Adrenal gland (tissue), 12 donors: ENCODE results near the gene FCHSD2. TPM values are rescaled to one million over a fixed set of nuclear protein-coding genes. Genes with fewer than 3 reads are reported as not detected.
"Not testable (repeated sequence)": the region's sequence is repeated elsewhere in the genome, so short reads cannot be mapped to it uniquely, and the experiment has no call there.

Source experiments
- DNase-seq, 7 donors: peaks; one replicate each; pipeline ENCODE4 v3.0.0-alpha.2; 2019 to 2020
- H3K27ac ChIP-seq, 5 donors: fragments of 200-600 bp; sonication (generic) in 4 of 5; 1 replicate in 3 of 5; 2 replicates in 2 of 5; pipeline versions ENCODE4 v1.5.1 to v1.8.0; 2016 to 2020; ENCODE audit warnings: mild to moderate bottlenecking in 1 of 5
- H3K27me3 ChIP-seq: fragments of 200-600 bp; 2 replicates; pipeline ENCODE4 v1.8.0; 2021
- H3K36me3 ChIP-seq, 2 donors: fragments of 200-600 bp; replicated peaks in 1 of 2; 1 replicate in 1 of 2; 2 replicates in 1 of 2; pipeline versions ENCODE4 v1.5.1 to v1.8.0; 2018 to 2022
- H3K4me1 ChIP-seq, 2 donors: fragments of 200-600 bp; replicated peaks in 1 of 2; 1 replicate in 1 of 2; 2 replicates in 1 of 2; pipeline versions ENCODE4 v1.5.1 to v1.8.0; 2018 to 2021
- H3K4me3 ChIP-seq, 4 donors: fragments of 200-600 bp; sonication (generic) in 3 of 4; one replicate each; pipeline ENCODE4 v1.5.1; 2016 to 2018
- H3K9me3 ChIP-seq, 3 donors: fragments of 200-600 bp; sonication (generic) in 1 of 3; replicated peaks in 1 of 3; 1 replicate in 2 of 3; 2 replicates in 1 of 3; pipeline versions ENCODE4 v1.5.1 to v1.8.0; 2016 to 2021
- CTCF ChIP-seq, 6 experiments: fragments of 450-650 bp in 4 of 6; fragments of 200-600 bp in 2 of 6; sonication (generic) in 1 of 6; IDR thresholded peaks; 1 replicate in 5 of 6; 2 replicates in 1 of 6; pipeline versions ENCODE4 v1.5.1 to v1.8.0; 2016 to 2021; ENCODE audit warnings: antibody characterized with exemption in 6 of 6, mild to moderate bottlenecking in 2 of 6, moderate library complexity in 1 of 6
- POLR2A ChIP-seq, 2 donors: fragments of 450-650 bp; IDR thresholded peaks; one replicate each; pipeline ENCODE4 v1.6.1; 2017; ENCODE audit warnings: antibody characterized with exemption in 2 of 2, mild to moderate bottlenecking in 2 of 2, moderate library complexity in 1 of 2
- WGBS, 4 donors: extraction: QIAGEN DNeasy Blood & Tissue Kit in 2 of 4; methylation state at CpG; one replicate each; pipeline versions ENCODE4 v1.1.5 to v1.1.7; 2013 to 2017; 5-methylcytosine and 5-hydroxymethylcytosine counted together
- intact Hi-C, 2 donors: fragments of 100-400 bp; cut with DNase I; formaldehyde crosslinking; loops; one replicate each; pipeline versions ENCODE4 v1.14.1 to v1.15.0; 2022 to 2023
- polyA plus RNA-seq, 3 donors: library from polyadenylated mRNA; stranded (reverse); fragments of 200-250 nt in 2 of 3; fragments of 350-450 nt in 1 of 3; fragmentation: Illumina TruSeq in 1 of 3; extraction: RNeasy Lipid Tissue Mini Kit (QIAGEN cat#74804) in 1 of 3; gene quantifications; one replicate each; pipeline ENCODE4 v1.2.3, GENCODE V29; 2013 to 2014
- total RNA-seq, 9 donors: library from RNA; depleted of rRNA in 4 of 9; stranded (reverse); fragments of >200 nt in 4 of 9; fragments of 120-200 nt in 1 of 9; fragmentation: NEBNext Ultra II Directional in 1 of 9; extraction: Animal tissue kit (Norgen Biotek cat#: 25700) in 1 of 9; gene quantifications; one replicate each; pipeline versions ENCODE4 v1.1.0 to v1.2.4, GENCODE V29; 2013 to 2023
- donor health status: healthy with polysubstance abuse.
- donor health status: Bipolar disorder and iron deficiency.
- donor health status: DM: yes; HTN: yes; CAD: no.
- donor health status: DM: no; HTN: no; CAD: no.
- donor health status: DM: no; HTN: no; CAD: no.
- donor health status: DM: yes; HTN: yes; CAD: no.

FCHSD2 gene
- total and polyA plus RNA-seq, 12 donors = 14.6 to 67.2 (median 32.7) TPM

- no peaks in the 10 kb centered on the region for H3K36me3 ChIP-seq
- no peak for TF ChIP-seq CTCF (IDR thresholded peaks at IDR 0.05)
- no peak for DNase-seq
- WGBS, 4 donors = 80 to 100% (median 95%) methylated on average over 1 to 3 of the region's 3 CpGs
- intact Hi-C loops = no loop called here
- H3K27ac ChIP-seq = peak overlapping the region in 3 of 5 donors; percentile 81 to 91 (median 85)
- H3K4me1 ChIP-seq = peaks cover 13 to 16% of the 10 kb centered on the region in 2 donors
- no peak overlapping the region for H3K4me3 ChIP-seq
- H3K27me3 ChIP-seq = no peaks in the 10 kb centered on the region
- no peaks in the 10 kb centered on the region for H3K9me3 ChIP-seq
These were observed 349.6 kb downstream of the FCHSD2 start for GRCh38 chr11:72792437-72793021.

- 79 to 90% (median 80%) methylated on average over 3 to 7 of the region's 7 CpGs for WGBS, 4 donors
- H3K27me3 ChIP-seq, H3K4me3 ChIP-seq, DNase-seq, H3K9me3 ChIP-seq, intact Hi-C loops, H3K27ac ChIP-seq, H3K36me3 ChIP-seq: not testable (repeated sequence)
- peaks cover 13 to 19% of the 10 kb centered on the region in 2 donors for H3K4me1 ChIP-seq
These were observed 350.9 kb downstream of the FCHSD2 start for GRCh38 chr11:72791228-72791627.

GRCh38 chr11:72789493-72790131 lies 352.5 kb downstream of the FCHSD2 start:
- no peak overlapping the region for H3K27ac ChIP-seq
- intact Hi-C loops = loop anchor here in 1 of 2 donors (5.0 kb wide), 1 partner anchor 62 kb away; no protein-coding TSS in a partner anchor

GRCh38 chr11:72788241-72788640 lies 353.9 kb downstream of the FCHSD2 start:
- Histone ChIP-seq H3K4me1 (peaks cover 5 to 7% of the 10 kb centered on the region in 2 donors), H3K27ac (no peak overlapping the region), H3K36me3 (no peaks in the 10 kb centered on the region), H3K9me3 (no peaks in the 10 kb centered on the region), H3K4me3 (no peak overlapping the region), H3K27me3 (no peaks in the 10 kb centered on the region)
- intact Hi-C loops = loop anchor here in 1 of 2 donors (5.0 kb wide), 1 partner anchor 61 kb away; no protein-coding TSS in a partner anchor
- DNase-seq = no peak
- TF ChIP-seq CTCF (IDR thresholded peaks at IDR 0.05) (no peak), POLR2A (IDR thresholded peaks at IDR 0.05) (no peak)
- 87 to 90% (median 88%) methylated on average over 7 of the region's 7 CpGs for WGBS, 4 donors

More at GRCh38 chr11:72789493-72790131, 352.5 kb downstream of the FCHSD2 start:
- Histone ChIP-seq H3K4me1 (peaks cover 13 to 16% of the 10 kb centered on the region in 2 donors), H3K36me3 (no peaks in the 10 kb centered on the region), H3K4me3 (no peak overlapping the region), H3K27me3 (no peaks in the 10 kb centered on the region), H3K9me3 (no peaks in the 10 kb centered on the region)
- DNase-seq = no peak
- TF ChIP-seq POLR2A (IDR thresholded peaks at IDR 0.05) (no peak), CTCF (IDR thresholded peaks at IDR 0.05) (no peak)
- WGBS, 4 donors = 75 to 88% (median 77%) methylated on average over 6 to 10 of the region's 10 CpGs
